Adipocyte (in vitro differentiated cells): Measurements from ENCODE around the gene DCD.

Experiments used
- DNase-seq: peaks from one replicate; pipeline ENCODE4 v3.0.0-alpha.2; 2015; ENCODE audit warnings: low read depth
- H3K27me3 ChIP-seq: replicated peaks from 2 replicates; pipeline ENCODE4 v1.7.0; 2013; ENCODE audit warnings: mild to moderate bottlenecking, low read length, moderate library complexity; ENCODE audit not compliant: control insufficient read depth, insufficient read depth
- H3K36me3 ChIP-seq: 2 replicates; pipeline ENCODE4 v1.7.0; 2013; ENCODE audit warnings: low read length, mild to moderate bottlenecking, moderate library complexity; ENCODE audit not compliant: control insufficient read depth, insufficient read depth, severe bottlenecking
- H3K4me1 ChIP-seq: 2 replicates; pipeline ENCODE4 v1.7.0; 2013; ENCODE audit warnings: mild to moderate bottlenecking, low read length, moderate library complexity; ENCODE audit not compliant: control insufficient read depth, insufficient read depth
- H3K4me3 ChIP-seq: 2 replicates; pipeline ENCODE4 v1.7.0; 2013; ENCODE audit warnings: mild to moderate bottlenecking, low read length, moderate library complexity
- H3K9ac ChIP-seq: 2 replicates; pipeline ENCODE4 v1.7.0; 2013; ENCODE audit warnings: mild to moderate bottlenecking, low read length, moderate library complexity
- H3K9me3 ChIP-seq: 2 replicates; pipeline ENCODE4 v1.7.0; 2013; ENCODE audit warnings: mild to moderate bottlenecking, low read length, moderate library complexity; ENCODE audit not compliant: control insufficient read depth

The DCD gene

GRCh38 chr12:54648265-54648664 lies at the start of gene DCD:
Gene DCD (minus strand): TSS chr12:54648365. CDS start chr12:54648303, 62 bp downstream.
- no peak for DNase-seq
- H3K27me3 ChIP-seq = peaks cover 54% of the 10 kb centered on the region

GRCh38 chr12:54697851-54698250 lies 49.7 kb upstream of the DCD start:
- Histone ChIP-seq H3K9me3 (no peaks in the 10 kb centered on the region), H3K36me3 (no peaks in the 10 kb centered on the region), H3K4me1 (no peaks in the 10 kb centered on the region), H3K9ac (no peak overlapping the region), H3K27me3 (peaks cover 38% of the 10 kb centered on the region), H3K4me3 (no peak overlapping the region)
- DNase-seq = no peak

More at GRCh38 chr12:54648265-54648664, at the start of gene DCD:
- Histone ChIP-seq H3K4me1 (no peaks in the 10 kb centered on the region), H3K4me3 (no peak within 1 kb of the TSS), H3K9me3 (no peaks in the 10 kb centered on the region), H3K9ac (no peak within 1 kb of the TSS), H3K36me3 (no peaks in the 10 kb centered on the region)

- Histone ChIP-seq H3K4me3 (no peak overlapping the region), H3K36me3 (no peaks in the 10 kb centered on the region), H3K9ac (no peak overlapping the region), H3K9me3 (peaks cover 2% of the 10 kb centered on the region), H3K4me1 (no peaks in the 10 kb centered on the region), H3K27me3 (peaks cover 55% of the 10 kb centered on the region)
- DNase-seq = no peak
Observed at GRCh38 chr12:54692353-54692752, 44.2 kb upstream of the DCD start.

- Histone ChIP-seq H3K36me3 (no peaks in the 10 kb centered on the region), H3K9ac (no peak overlapping the region), H3K4me3 (no peak overlapping the region), H3K4me1 (no peaks in the 10 kb centered on the region), H3K9me3 (peaks cover 8% of the 10 kb centered on the region), H3K27me3 (peaks cover 67% of the 10 kb centered on the region)
- no peak for DNase-seq
Observed at GRCh38 chr12:54689984-54690383, 41.8 kb upstream of the DCD start.

GRCh38 chr12:54689034-54689372 lies 40.8 kb upstream of the DCD start:
- H3K36me3 ChIP-seq = no peaks in the 10 kb centered on the region
- no peaks in the 10 kb centered on the region for H3K4me1 ChIP-seq
- DNase-seq = no peak
- H3K9ac ChIP-seq = no peak overlapping the region
- H3K4me3 ChIP-seq = no peak overlapping the region
- peaks cover 8% of the 10 kb centered on the region for H3K9me3 ChIP-seq
- peaks cover 77% of the 10 kb centered on the region for H3K27me3 ChIP-seq

GRCh38 chr12:54688309-54689033 lies 40.3 kb upstream of the DCD start:
- no peak overlapping the region for H3K4me3 ChIP-seq
- no peak for DNase-seq

GRCh38 chr12:54684636-54685630 lies 36.8 kb upstream of the DCD start:
- Histone ChIP-seq H3K9ac (no peak overlapping the region), H3K27me3 (peaks cover 82% of the 10 kb centered on the region), H3K36me3 (no peaks in the 10 kb centered on the region), H3K4me1 (no peaks in the 10 kb centered on the region), H3K4me3 (no peak overlapping the region), H3K9me3 (peaks cover 8% of the 10 kb centered on the region)
- DNase-seq = no peak

More at GRCh38 chr12:54688309-54689033, 40.3 kb upstream of the DCD start:
- Histone ChIP-seq H3K4me1 (no peaks in the 10 kb centered on the region), H3K36me3 (no peaks in the 10 kb centered on the region), H3K9ac (no peak overlapping the region), H3K9me3 (peaks cover 8% of the 10 kb centered on the region), H3K27me3 (peaks cover 76% of the 10 kb centered on the region)

- no peaks in the 10 kb centered on the region for H3K4me1 ChIP-seq
- peaks cover 81% of the 10 kb centered on the region for H3K27me3 ChIP-seq
- H3K9ac ChIP-seq = no peak overlapping the region
- no peak overlapping the region for H3K4me3 ChIP-seq
- H3K9me3 ChIP-seq = peaks cover 8% of the 10 kb centered on the region
- H3K36me3 ChIP-seq = no peaks in the 10 kb centered on the region
- DNase-seq = no peak
Observed at GRCh38 chr12:54683398-54683797, 35.2 kb upstream of the DCD start.

GRCh38 chr12:54682674-54683073 lies 34.5 kb upstream of the DCD start:
- no peaks in the 10 kb centered on the region for H3K36me3 ChIP-seq
- no peak overlapping the region for H3K4me3 ChIP-seq
- peaks cover 76% of the 10 kb centered on the region for H3K27me3 ChIP-seq
- H3K4me1 ChIP-seq = no peaks in the 10 kb centered on the region
- no peak for DNase-seq
- H3K9ac ChIP-seq = no peak overlapping the region
- peaks cover 8% of the 10 kb centered on the region for H3K9me3 ChIP-seq

- H3K36me3 ChIP-seq = no peaks in the 10 kb centered on the region
- no peak overlapping the region for H3K9ac ChIP-seq
- H3K4me1 ChIP-seq = no peaks in the 10 kb centered on the region
- DNase-seq = no peak
- H3K9me3 ChIP-seq = no peaks in the 10 kb centered on the region
- H3K4me3 ChIP-seq = no peak overlapping the region
- H3K27me3 ChIP-seq = peaks cover 57% of the 10 kb centered on the region
Observed at GRCh38 chr12:54680374-54680773, 32.2 kb upstream of the DCD start.

GRCh38 chr12:54678131-54678530 lies 30.0 kb upstream of the DCD start:
- Histone ChIP-seq H3K9me3 (no peaks in the 10 kb centered on the region), H3K9ac (no peak overlapping the region), H3K4me3 (no peak overlapping the region), H3K27me3 (peaks cover 36% of the 10 kb centered on the region), H3K36me3 (no peaks in the 10 kb centered on the region), H3K4me1 (no peaks in the 10 kb centered on the region)
- DNase-seq = no peak
